ENCODE data around the gene OVOL1. TPM values are rescaled to one million over a fixed set of nuclear protein-coding genes. Genes with fewer than 3 reads are reported as not detected.

OVOL1 gene
- total RNA-seq, 1 experiment from 2014 or later, result 10.5 TPM

- H3K4me1 ChIP-seq (replicated peaks; ENCODE audit: insufficient read depth), result peaks cover 28% of the 10 kb centered on the region
- 0 out of 2 replicates have a peak, but pooled peaks cover 3% of the 10 kb centered on the region for H3K36me3 ChIP-seq (ENCODE audit: low read depth)
- H3K9me2 ChIP-seq (ENCODE audit: insufficient read depth), result no peaks in the 10 kb centered on the region
- POLR2A ChIA-PET (ENCODE audit: unreplicated experiment), result no interaction called here
- H3K9me3 ChIP-seq (ENCODE audit: insufficient read depth, low read depth), result no peaks in the 10 kb centered on the region
- no peak overlapping the region for H3K27ac ChIP-seq
- H3F3A ChIP-seq (ENCODE audit: insufficient read depth, low read depth), result peaks cover 33% of the 10 kb centered on the region
- BruUV-seq (replicated peaks), result no TSS peak
- peaks cover 13% of the 10 kb centered on the region for H3K79me2 ChIP-seq (ENCODE audit: low read depth)
- CTCF ChIA-PET, result interaction anchor here (0.8 to 2.7 kb wide), 10 partner anchors 9 to 73 kb away, joined by 3 to 22 read pairs (median 4); partner anchors contain the start of gene KAT5
- H3K4me3 ChIP-seq, result peak overlapping the region; percentile 58; the same call in 1 of the 2 replicates
- peak overlapping the region; percentile 79 for H3K4me2 ChIP-seq
- no peaks in the 10 kb centered on the region for H3K27me3 ChIP-seq (ENCODE audit: insufficient read depth, low read depth)
- no peak for TF ChIP-seq EZH2 (IDR thresholded peaks at IDR 0.05; ENCODE audit: low read depth)
- no peak for TF ChIP-seq CTCF (conservative IDR thresholded peaks at IDR 0.05)
- peak in 1 of 2 experiments; percentile 11 for DNase-seq
- no peak overlapping the region for H2AFZ ChIP-seq
- H4K20me1 ChIP-seq (ENCODE audit: insufficient read depth), result no peaks in the 10 kb centered on the region; the same call in 1 of the 2 replicates
- intact Hi-C loops (cut with micrococcal nuclease; ENCODE audit: unreplicated experiment), result no loop called here
Measured at GRCh38 chr11:65778901-65779668, 7.8 kb upstream of the OVOL1 start.

GRCh38 chr11:65779669-65779918, 7.3 kb upstream of the OVOL1 start:
- POLR2A ChIA-PET (ENCODE audit: unreplicated experiment), result no interaction called here
- Histone ChIP-seq H3K36me3 (ENCODE audit: low read depth) (0 out of 2 replicates have a peak, but pooled peaks cover 3% of the 10 kb centered on the region), H2AFZ (no peak overlapping the region)

More at GRCh38 chr11:65779669-65779918, 7.3 kb upstream of the OVOL1 start:
- Histone ChIP-seq H3K27me3 (ENCODE audit: insufficient read depth, low read depth) (no peaks in the 10 kb centered on the region), H3K4me2 (peak overlapping the region; percentile 79), H3K27ac (no peak overlapping the region), H3K79me2 (ENCODE audit: low read depth) (peaks cover 13% of the 10 kb centered on the region), H3K9me3 (ENCODE audit: insufficient read depth, low read depth) (no peaks in the 10 kb centered on the region), H3K4me3 (peak overlapping the region; percentile 58), H4K20me1 (ENCODE audit: insufficient read depth) (no peaks in the 10 kb centered on the region; the same call in 1 of the 2 replicates), H3K9me2 (ENCODE audit: insufficient read depth) (no peaks in the 10 kb centered on the region), H3K4me1 (replicated peaks; ENCODE audit: insufficient read depth) (peaks cover 28% of the 10 kb centered on the region), H3F3A (ENCODE audit: insufficient read depth, low read depth) (peaks cover 33% of the 10 kb centered on the region)
- peak in 1 of 2 experiments; percentile 17 for DNase-seq
- CTCF ChIA-PET, result interaction anchor here (0.8 to 2.7 kb wide), 10 partner anchors 10 to 98 kb away, joined by 3 to 22 read pairs (median 4); partner anchors contain the start of gene KAT5
- TF ChIP-seq CTCF (conservative IDR thresholded peaks at IDR 0.05), result no peak
- no peak for TF ChIP-seq EZH2 (IDR thresholded peaks at IDR 0.05; ENCODE audit: low read depth)
- BruUV-seq (replicated peaks), result no TSS peak
- intact Hi-C loops (cut with micrococcal nuclease; ENCODE audit: unreplicated experiment), result no loop called here
